ENCODE data around the gene POC5. TPM values are rescaled to one million over a fixed set of nuclear protein-coding genes. Genes with fewer than 3 reads are reported as not detected.
"Not testable (repeated sequence)": the region's sequence is repeated elsewhere in the genome, so short reads cannot be mapped to it uniquely, and the experiment has no call there.

Gene POC5
- total RNA-seq, 1 experiment from 2014 or later, result 14.8 TPM

GRCh38 chr5:75695472-75696351, 21.5 kb downstream of the POC5 start:
- CTCF ChIA-PET; BruUV-seq (replicated peaks); H3K9me3 ChIP-seq (ENCODE audit: control insufficient read depth in 1 of 2, insufficient read depth in 1 of 2, low read depth in 1 of 2, low read length in 2 of 2); H3K4me1 ChIP-seq (ENCODE audit: control insufficient read depth in 1 of 2, insufficient read depth in 2 of 2, low read length in 2 of 2); RAD21 ChIA-PET (ENCODE audit: low non-redundant PET in 1 of 2, low total read pairs in 2 of 2, uncharacterized antibody in 2 of 2, unreplicated experiment in 2 of 2); H3K36me3 ChIP-seq (ENCODE audit: control insufficient read depth in 1 of 2, insufficient read depth in 2 of 2, low read length in 2 of 2); intact Hi-C loops (cut with micrococcal nuclease); POLR2A ChIA-PET; H3K27ac ChIP-seq (ENCODE audit: low read depth, low read length); DNase-seq (ENCODE audit: low read depth, low spot score); ATAC-seq; H3K4me2 ChIP-seq (ENCODE audit: low read length); H3K4me3 ChIP-seq (replicated peaks in 1 of 2; ENCODE audit: low read depth in 1 of 2, low read length in 2 of 2); H2AFZ ChIP-seq (ENCODE audit: low read depth, low read length, poor library complexity, severe bottlenecking); H3K9ac ChIP-seq (ENCODE audit: low read length); H3K9me2 ChIP-seq (ENCODE audit: insufficient read depth); H3K27me3 ChIP-seq (ENCODE audit: insufficient read depth, low read length); H4K20me1 ChIP-seq (ENCODE audit: insufficient read depth); H3K79me2 ChIP-seq (ENCODE audit: insufficient read depth, low read length): not testable (repeated sequence)

- no TSS peak for BruUV-seq (replicated peaks)
- Histone ChIP-seq H3K27me3 (ENCODE audit: insufficient read depth, low read length) (no peaks in the 10 kb centered on the region), H3K9me3 (ENCODE audit: control insufficient read depth in 1 of 2, insufficient read depth in 1 of 2, low read depth in 1 of 2, low read length in 2 of 2) (no peaks in the 10 kb centered on the region), H3K4me2 (ENCODE audit: low read length) (no peak overlapping the region), H2AFZ (ENCODE audit: low read depth, low read length, poor library complexity, severe bottlenecking) (no peak overlapping the region), H3K27ac (ENCODE audit: low read depth, low read length) (no peak overlapping the region), H3K36me3 (ENCODE audit: control insufficient read depth in 1 of 2, insufficient read depth in 2 of 2, low read length in 2 of 2) (peaks cover 4 to 9% of the 10 kb centered on the region in 2 experiments; a peak in 2 of 4 replicates), H3K79me2 (ENCODE audit: insufficient read depth, low read length) (no peaks in the 10 kb centered on the region; the same call in 1 of the 2 replicates), H3K4me3 (replicated peaks in 1 of 2; ENCODE audit: low read depth in 1 of 2, low read length in 2 of 2) (no peak overlapping the region), H3K9me2 (ENCODE audit: insufficient read depth) (no peaks in the 10 kb centered on the region; the same call in 1 of the 2 replicates), H4K20me1 (ENCODE audit: insufficient read depth) (no peaks in the 10 kb centered on the region; the same call in 1 of the 2 replicates), H3K9ac (ENCODE audit: low read length) (no peak overlapping the region), H3K4me1 (ENCODE audit: control insufficient read depth in 1 of 2, insufficient read depth in 2 of 2, low read length in 2 of 2) (no peaks in the 10 kb centered on the region)
- RAD21 ChIA-PET (ENCODE audit: low non-redundant PET in 1 of 2, low total read pairs in 2 of 2, uncharacterized antibody in 2 of 2, unreplicated experiment in 2 of 2), result no interaction called here
- DNase-seq (ENCODE audit: low read depth, low spot score) (no peak), ATAC-seq (no peak)
- POLR2A ChIA-PET, result no interaction called here
- TF ChIP-seq SIN3A (IDR thresholded peaks at IDR 0.05; ENCODE audit: low read depth), result no peak
- TF ChIP-seq EZH2phosphoT487 (IDR thresholded peaks at IDR 0.05; ENCODE audit: borderline replicate concordance), result no peak
- TF ChIP-seq ZBTB33 (IDR thresholded peaks at IDR 0.05; ENCODE audit: extremely low read depth, insufficient replicate concordance, low read length), result no peak
- TF ChIP-seq CEBPB (IDR thresholded peaks at IDR 0.05; ENCODE audit: low read depth), result no peak
- TF ChIP-seq CBX3 (IDR thresholded peaks at IDR 0.05; ENCODE audit: low read depth), result no peak
- no peak for TF ChIP-seq RAD21 (IDR thresholded peaks at IDR 0.05; ENCODE audit: low read depth)
- TF ChIP-seq EGR1 (IDR thresholded peaks at IDR 0.05; ENCODE audit: low read depth), result no peak
- no peak for TF ChIP-seq SRF (IDR thresholded peaks at IDR 0.05; ENCODE audit: low read depth)
- no peak for TF ChIP-seq REST (IDR thresholded peaks at IDR 0.05; ENCODE audit: low read depth)
- CTCF ChIA-PET, result no interaction called here
- intact Hi-C loops (cut with micrococcal nuclease), result no loop called here
Measured at GRCh38 chr5:75694781-75695180, 22.5 kb downstream of the POC5 start.
